Muscle of leg (tissue), 11 donors: ENCODE measurements around the gene TTC27. TPM values are rescaled to one million over a fixed set of nuclear protein-coding genes. Genes with fewer than 3 reads are reported as not detected.
A peak's percentile ranks its signal among the peaks of the same experiment; 100 is the strongest.
"Not testable (repeated sequence)": the region's sequence is repeated elsewhere in the genome, so short reads cannot be mapped to it uniquely, and the experiment has no call there.

Experiments
- DNase-seq: peaks from one replicate; pipeline ENCODE4 v3.0.0; 2013
- H3K27ac ChIP-seq: one replicate; pipeline ENCODE4 v1.5.1; 2013; ENCODE audit warnings: mild to moderate bottlenecking, low read length, control low read depth
- H3K27me3 ChIP-seq: one replicate; pipeline ENCODE4 v1.6.1; 2013; ENCODE audit warnings: low read length; ENCODE audit not compliant: control insufficient read depth, insufficient read depth
- H3K36me3 ChIP-seq: one replicate; pipeline ENCODE4 v1.6.1; 2013; ENCODE audit warnings: low read length; ENCODE audit not compliant: control insufficient read depth, insufficient read depth
- H3K4me1 ChIP-seq: one replicate; pipeline ENCODE4 v1.6.1; 2013; ENCODE audit warnings: low read length; ENCODE audit not compliant: control insufficient read depth, insufficient read depth
- H3K4me3 ChIP-seq: one replicate; pipeline ENCODE4 v1.5.1; 2013; ENCODE audit warnings: low read length, control low read depth
- H3K9me3 ChIP-seq: replicated peaks from 2 replicates; pipeline ENCODE4 v1.6.1; 2013; ENCODE audit warnings: low read depth, low read length; ENCODE audit not compliant: control insufficient read depth
- WGBS: methylation state at CpG from one replicate; pipeline ENCODE4 v1.1.5; 2013; ENCODE audit warnings: missing lambda C conversion rate; ENCODE audit not compliant: insufficient coverage; 5-methylcytosine and 5-hydroxymethylcytosine counted together
- polyA plus RNA-seq, 8 donors: library from polyadenylated mRNA; unstranded; fragments of 120-200 nt; gene quantifications; one replicate each; pipeline versions ENCODE4 v1.2.1 to v1.2.3, GENCODE V29; 2013; ENCODE audit warnings: inconsistent platforms in 1 of 8, low replicate concordance in 1 of 8; ENCODE audit not compliant: insufficient read length in 8 of 8, insufficient read depth in 1 of 8
- total RNA-seq: library from RNA; stranded (reverse); fragments of 120-200 nt; gene quantifications from one replicate; pipeline ENCODE4 v1.2.4, GENCODE V29; 2013

Gene TTC27
- total and polyA plus RNA-seq, 9 donors = 13.0 to 21.8 (median 16.3) TPM

DNA sequence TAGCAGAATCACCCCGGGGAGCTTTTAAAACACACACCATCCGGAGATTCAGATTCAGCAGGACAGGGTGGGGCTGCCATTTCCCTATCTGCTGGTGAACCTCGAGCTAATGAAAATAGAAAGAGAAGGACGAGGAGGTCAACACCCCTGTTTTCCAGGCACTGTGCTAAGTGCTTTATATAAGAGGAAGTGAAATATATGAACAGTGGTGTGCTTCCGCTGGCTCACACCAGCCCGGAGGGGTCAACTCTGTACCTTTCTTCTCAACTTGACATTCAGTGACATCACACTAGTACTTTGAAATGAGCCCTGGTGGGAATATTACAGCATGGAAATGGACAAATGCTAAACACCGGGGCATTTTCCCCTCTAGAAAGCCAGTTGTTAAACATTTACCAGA, 210.6 kb downstream of the TTC27 start:
- H3K27me3 ChIP-seq = no peaks in the 10 kb centered on the region
- H3K9me3 ChIP-seq = no peaks in the 10 kb centered on the region
- WGBS = 81% methylated on average over 4 of the region's 7 CpGs
- H3K4me1 ChIP-seq = peaks cover 5% of the 10 kb centered on the region
- no peaks in the 10 kb centered on the region for H3K36me3 ChIP-seq
- no peak for DNase-seq
- no peak overlapping the region for H3K27ac ChIP-seq
- H3K4me3 ChIP-seq = no peak overlapping the region

DNA sequence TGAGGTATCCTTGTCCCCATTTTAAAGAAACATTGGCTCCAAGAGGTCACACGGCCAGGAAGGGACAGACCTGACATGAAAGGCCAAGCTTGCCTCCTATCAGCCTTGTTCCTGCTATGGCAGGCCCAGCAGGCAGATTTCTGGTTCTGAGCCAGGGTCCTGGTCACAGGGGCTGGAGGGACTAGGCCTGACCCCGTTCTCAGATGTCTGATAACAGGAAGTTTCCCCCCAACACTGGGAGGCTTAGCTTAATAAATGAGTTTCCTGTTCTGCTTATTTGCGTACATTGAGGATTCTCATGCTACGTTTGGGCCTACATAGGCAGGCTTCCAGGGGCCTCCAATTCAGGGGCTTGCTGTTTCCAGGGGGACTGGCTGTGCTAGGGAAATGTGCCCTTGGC, 211.1 kb downstream of the TTC27 start:
- no peak for DNase-seq
- H3K4me1 ChIP-seq = peaks cover 5% of the 10 kb centered on the region
- 92% methylated on average over 1 of the region's 4 CpGs for WGBS
- H3K27ac ChIP-seq = no peak overlapping the region
- H3K9me3 ChIP-seq = no peaks in the 10 kb centered on the region
- no peaks in the 10 kb centered on the region for H3K27me3 ChIP-seq
- H3K4me3 ChIP-seq = no peak overlapping the region
- H3K36me3 ChIP-seq = no peaks in the 10 kb centered on the region

DNA sequence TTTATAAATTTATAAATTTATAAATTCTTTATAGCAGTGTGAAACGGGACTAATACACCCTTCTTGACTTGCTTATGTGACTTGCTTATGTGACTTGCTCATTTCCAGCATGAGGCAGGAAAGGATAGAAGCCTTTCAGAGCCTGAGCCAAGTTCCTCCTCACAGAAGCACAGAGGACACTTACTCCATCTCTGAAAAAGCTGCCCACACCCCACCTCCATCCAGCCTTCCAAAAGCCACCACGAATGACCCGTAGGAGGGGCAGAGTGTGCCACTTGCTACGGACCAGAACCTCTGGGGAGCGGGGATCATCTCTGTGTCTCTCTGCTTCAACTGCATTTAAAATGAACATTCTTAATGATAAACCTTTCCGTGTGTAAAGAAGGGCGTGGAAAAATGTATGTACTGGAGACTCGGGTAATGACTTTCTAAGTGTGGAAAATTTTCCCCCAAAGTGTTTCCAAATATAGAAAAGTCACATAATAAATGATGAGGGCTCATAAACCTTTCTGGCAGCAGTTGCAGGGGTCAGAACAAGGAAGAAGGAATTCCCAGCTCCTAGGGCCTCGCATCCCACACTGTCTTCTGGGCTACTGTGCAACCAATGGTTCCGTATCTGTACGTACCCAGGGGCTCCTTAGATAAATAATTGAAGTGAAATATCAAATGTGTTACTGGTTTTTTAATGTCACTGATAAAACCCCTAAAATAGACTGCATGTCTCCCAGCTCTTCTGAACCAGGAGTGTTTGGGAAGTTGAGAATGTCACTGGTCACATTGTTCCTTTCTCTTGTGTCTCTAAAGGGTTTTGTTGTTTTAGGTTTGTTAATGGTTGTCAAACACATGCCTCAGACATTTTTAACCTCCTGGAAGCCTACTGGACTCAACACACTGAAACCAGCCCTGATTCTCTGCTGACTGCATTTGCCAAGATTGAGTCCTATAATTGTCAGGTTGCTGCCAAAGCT, 214.4 kb downstream of the TTC27 start:
- DNase-seq = peak; percentile 47
- Histone ChIP-seq H3K27ac (no peak overlapping the region), H3K27me3 (no peaks in the 10 kb centered on the region), H3K4me3 (no peak overlapping the region), H3K36me3 (no peaks in the 10 kb centered on the region), H3K4me1 (peaks cover under 1% of the 10 kb centered on the region), H3K9me3 (peaks cover 2% of the 10 kb centered on the region)
- 37% methylated on average over 2 of the region's 11 CpGs for WGBS

- no peaks in the 10 kb centered on the region for H3K36me3 ChIP-seq
- H3K4me1 ChIP-seq = no peaks in the 10 kb centered on the region
- DNase-seq = no peak
- no peaks in the 10 kb centered on the region for H3K27me3 ChIP-seq
- WGBS = no CpG with 5 or more reads among the region's 1 CpG
- H3K9me3 ChIP-seq = peaks cover 2% of the 10 kb centered on the region
- no peak overlapping the region for H3K27ac ChIP-seq
- H3K4me3 ChIP-seq = no peak overlapping the region
Observed at GRCh38 chr2:32843699-32844098, 215.8 kb downstream of the TTC27 start.

DNA sequence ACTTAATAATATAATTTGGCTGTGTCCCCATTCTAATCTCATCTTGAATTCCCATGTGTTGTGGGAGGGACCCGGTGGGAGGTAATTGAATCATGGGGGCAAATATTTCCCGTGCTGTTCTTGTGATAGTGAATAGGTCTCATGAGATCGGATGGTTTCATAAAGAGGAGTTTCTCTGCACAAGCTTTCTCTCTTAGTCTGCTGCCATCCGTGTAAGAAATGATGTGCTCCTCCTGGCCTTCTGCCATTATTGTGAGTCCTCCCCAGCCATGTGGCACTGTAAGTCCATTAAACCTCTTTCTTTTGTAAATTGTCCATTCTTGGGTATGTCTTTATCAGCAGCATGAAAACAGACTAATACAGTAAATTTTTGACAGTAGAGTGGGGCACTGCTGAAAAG, 216.4 kb downstream of the TTC27 start:
- no peaks in the 10 kb centered on the region for H3K27me3 ChIP-seq
- 83% methylated on average over 1 of the region's 4 CpGs for WGBS
- DNase-seq = no peak

GRCh38 chr2:32846274-32846673, 218.4 kb downstream of the TTC27 start:
- H3K36me3 ChIP-seq, DNase-seq, H3K4me3 ChIP-seq, H3K27ac ChIP-seq, H3K27me3 ChIP-seq, H3K4me1 ChIP-seq, H3K9me3 ChIP-seq: not testable (repeated sequence)
- WGBS = no CpG with 5 or more reads among the region's 4 CpGs

More for the DNA sequence above, 216.4 kb downstream of the TTC27 start:
- Histone ChIP-seq H3K4me1 (no peaks in the 10 kb centered on the region), H3K9me3 (peaks cover 2% of the 10 kb centered on the region), H3K4me3 (no peak overlapping the region), H3K36me3 (no peaks in the 10 kb centered on the region), H3K27ac (no peak overlapping the region)

GRCh38 chr2:32847734-32848133, 219.9 kb downstream of the TTC27 start:
- no peak for DNase-seq
- Histone ChIP-seq H3K4me1 (no peaks in the 10 kb centered on the region), H3K27ac (no peak overlapping the region), H3K4me3 (no peak overlapping the region), H3K27me3 (no peaks in the 10 kb centered on the region), H3K9me3 (peaks cover 2% of the 10 kb centered on the region), H3K36me3 (no peaks in the 10 kb centered on the region)

GRCh38 chr2:32849456-32850194, 221.8 kb downstream of the TTC27 start:
- Histone ChIP-seq H3K36me3 (no peaks in the 10 kb centered on the region), H3K27me3 (no peaks in the 10 kb centered on the region), H3K4me1 (no peaks in the 10 kb centered on the region), H3K4me3 (no peak overlapping the region), H3K9me3 (peaks cover 2% of the 10 kb centered on the region), H3K27ac (no peak overlapping the region)
- peak; percentile 51 for DNase-seq
- 28% methylated on average over 2 of the region's 5 CpGs for whole genome bisulfite sequencing

DNA sequence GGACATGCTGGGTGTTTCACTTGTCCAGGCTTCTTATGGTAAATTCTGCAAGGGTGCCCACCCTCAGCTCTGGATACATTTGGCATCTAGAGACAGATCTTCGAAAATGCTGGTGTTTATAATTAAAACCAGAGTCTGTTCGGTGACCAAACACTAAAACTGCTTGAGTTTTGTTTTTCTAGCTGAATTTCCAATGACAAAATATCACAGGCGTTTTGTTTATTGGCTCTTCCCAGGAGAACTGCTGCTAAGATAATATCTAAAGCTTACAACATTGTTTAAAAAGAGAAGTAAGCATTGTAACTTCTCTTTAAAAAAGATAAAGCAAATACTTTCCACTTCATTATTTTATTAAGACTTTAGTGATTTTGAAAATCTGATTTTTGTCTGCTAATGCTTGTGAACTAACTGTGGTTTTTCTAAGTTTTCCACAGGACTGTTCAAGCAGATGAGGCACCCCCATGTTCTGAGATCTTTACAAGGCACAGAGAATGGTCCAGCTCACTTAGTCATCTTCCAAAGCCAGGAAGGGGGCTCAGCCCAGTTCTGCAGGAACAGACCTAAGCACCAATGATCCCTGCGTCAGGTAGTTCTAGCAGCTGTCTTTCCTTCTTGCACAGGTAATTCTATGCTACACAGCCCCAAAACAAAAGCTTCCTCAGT, 224.1 kb downstream of the TTC27 start:
- H3K9me3 ChIP-seq = no peaks in the 10 kb centered on the region
- no CpG with 5 or more reads among the region's 4 CpGs for WGBS
- H3K4me1 ChIP-seq = no peaks in the 10 kb centered on the region
- H3K36me3 ChIP-seq = no peaks in the 10 kb centered on the region
- no peaks in the 10 kb centered on the region for H3K27me3 ChIP-seq
- no peak overlapping the region for H3K4me3 ChIP-seq
- H3K27ac ChIP-seq = no peak overlapping the region
- DNase-seq = peak; percentile 46

GRCh38 chr2:32852856-32853255, 225.0 kb downstream of the TTC27 start:
- Histone ChIP-seq H3K27me3 (no peaks in the 10 kb centered on the region), H3K4me1 (no peaks in the 10 kb centered on the region), H3K27ac (no peak overlapping the region), H3K36me3 (no peaks in the 10 kb centered on the region), H3K9me3 (no peaks in the 10 kb centered on the region), H3K4me3 (no peak overlapping the region)
- DNase-seq = no peak
- WGBS = 72% methylated on average over 3 of the region's 5 CpGs
